ENCODE measurements around the gene TBXAS1.

DNA sequence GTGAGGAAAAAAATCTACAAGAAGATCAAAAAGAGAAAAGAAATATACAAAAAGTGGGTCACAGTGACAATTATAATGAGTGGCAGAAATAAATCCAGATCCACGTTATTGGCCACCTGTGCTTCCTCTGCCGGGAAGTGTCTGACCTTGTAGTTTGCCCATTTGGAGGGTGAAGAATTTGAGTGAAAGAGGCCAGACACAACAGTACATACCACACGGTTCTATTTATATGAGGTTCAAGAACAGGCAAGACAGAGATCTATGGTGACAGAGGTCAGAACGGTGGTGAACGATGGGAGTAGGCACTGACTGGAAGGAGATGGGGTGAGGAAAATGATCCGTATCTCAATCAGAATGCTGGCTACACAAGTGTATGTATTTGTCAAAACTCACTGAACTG, 216.6 kb downstream of the TBXAS1 start:
- TF ChIP-seq ETV6 (CRISPR knock-in tag; IDR thresholded peaks at IDR 0.05) (no peak), CTCF (IDR thresholded peaks at IDR 0.05) (no peak), SP1 (CRISPR knock-in tag; conservative IDR thresholded peaks at IDR 0.05) (no peak), TEAD4 (CRISPR knock-in tag; IDR thresholded peaks at IDR 0.05) (no peak), ESRRA (CRISPR knock-in tag; IDR thresholded peaks at IDR 0.05; ENCODE audit: borderline replicate concordance) (no peak)
- TF ChIP-seq, protein P1, sequence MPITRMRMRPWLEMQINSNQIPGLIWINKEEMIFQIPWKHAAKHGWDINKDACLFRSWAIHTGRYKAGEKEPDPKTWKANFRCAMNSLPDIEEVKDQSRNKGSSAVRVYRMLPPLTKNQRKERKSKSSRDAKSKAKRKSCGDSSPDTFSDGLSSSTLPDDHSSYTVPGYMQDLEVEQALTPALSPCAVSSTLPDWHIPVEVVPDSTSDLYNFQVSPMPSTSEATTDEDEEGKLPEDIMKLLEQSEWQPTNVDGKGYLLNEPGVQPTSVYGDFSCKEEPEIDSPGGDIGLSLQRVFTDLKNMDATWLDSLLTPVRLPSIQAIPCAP (CRISPR knock-in tag; IDR thresholded peaks at IDR 0.05): no peak
- TF ChIP-seq, protein P2, sequence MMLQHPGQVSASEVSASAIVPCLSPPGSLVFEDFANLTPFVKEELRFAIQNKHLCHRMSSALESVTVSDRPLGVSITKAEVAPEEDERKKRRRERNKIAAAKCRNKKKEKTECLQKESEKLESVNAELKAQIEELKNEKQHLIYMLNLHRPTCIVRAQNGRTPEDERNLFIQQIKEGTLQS (CRISPR knock-in tag; conservative IDR thresholded peaks at IDR 0.05): no peak
- TF ChIP-seq, protein P3, sequence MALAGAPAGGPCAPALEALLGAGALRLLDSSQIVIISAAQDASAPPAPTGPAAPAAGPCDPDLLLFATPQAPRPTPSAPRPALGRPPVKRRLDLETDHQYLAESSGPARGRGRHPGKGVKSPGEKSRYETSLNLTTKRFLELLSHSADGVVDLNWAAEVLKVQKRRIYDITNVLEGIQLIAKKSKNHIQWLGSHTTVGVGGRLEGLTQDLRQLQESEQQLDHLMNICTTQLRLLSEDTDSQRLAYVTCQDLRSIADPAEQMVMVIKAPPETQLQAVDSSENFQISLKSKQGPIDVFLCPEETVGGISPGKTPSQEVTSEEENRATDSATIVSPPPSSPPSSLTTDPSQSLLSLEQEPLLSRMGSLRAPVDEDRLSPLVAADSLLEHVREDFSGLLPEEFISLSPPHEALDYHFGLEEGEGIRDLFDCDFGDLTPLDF (CRISPR knock-in tag; IDR thresholded peaks at IDR 0.05): no peak

All from WTC11 (cell line).